HCT116 (cell line): ENCODE measurements around the gene LILRA2. TPM values are rescaled to one million over a fixed set of nuclear protein-coding genes. Genes with fewer than 3 reads are reported as not detected.
"Not testable (repeated sequence)": the region's sequence is repeated elsewhere in the genome, so short reads cannot be mapped to it uniquely, and the experiment has no call there.

Experiments
- ATAC-seq: fragments of 200-7000 bp; cut with Tn5 transposase; 2 replicates; pipeline ENCODE4 v1.9.1; 2020; ENCODE audit warnings: mild to moderate bottlenecking, moderate library complexity
- BruUV-seq: library from RNA; stranded (reverse); fragments of 400-500 nt; replicated peaks from 2 replicates; lab custom pipeline; 2021; lab: Mats Ljungman, UMichigan
- CTCF ChIA-PET: fragments of 300-600 bp; sonication (Branson Sonifier 250); formaldehyde crosslinking; loops from one replicate; lab custom pipeline; 2021; ENCODE audit warnings: antibody characterized with exemption; lab: Charles Lee
- POLR2A ChIA-PET: fragments of 300-600, 350-600 bp; sonication (Branson Sonifier 250); formaldehyde crosslinking; loops from one replicate; lab custom pipeline; 2021; ENCODE audit warnings: antibody characterized with exemption; lab: Charles Lee
- RAD21 ChIA-PET, 2 experiments: fragments of 300-600 bp; sonication (Branson Sonifier 250); formaldehyde crosslinking; loops; one replicate each; lab custom pipeline; 2023; ENCODE audit warnings: low total read pairs in 2 of 2; ENCODE audit not compliant: uncharacterized antibody in 2 of 2, unreplicated experiment in 2 of 2, low non-redundant PET in 1 of 2; lab: Charles Lee
- DNase-seq: peaks from one replicate; pipeline ENCODE4 v3.0.0-alpha.2; 2010; ENCODE audit warnings: low read depth, low spot score
- H2AFZ ChIP-seq: fragments of 200-600 bp; shearing (Covaris generic), sonication (generic); 2 replicates; pipeline ENCODE4 v1.6.1; 2017; ENCODE audit warnings: low read depth, mixed run types, mixed read lengths, antibody characterized with exemption, low read length; ENCODE audit not compliant: poor library complexity, severe bottlenecking
- H3K27ac ChIP-seq: 2 replicates; pipeline ENCODE4 v1.5.1; 2012; ENCODE audit warnings: low read depth, low read length
- H3K27me3 ChIP-seq: fragments of 200-600 bp; sonication (generic); 2 replicates; pipeline ENCODE4 v1.6.1; 2016; ENCODE audit warnings: mixed run types, low read length, mixed read lengths; ENCODE audit not compliant: insufficient read depth
- H3K36me3 ChIP-seq, 2 experiments: fragments of 200-500 bp in 1 of 2; fragments of 200-600 bp in 1 of 2; sonication (Bioruptor generic) in 1 of 2; sonication (generic) in 1 of 2; 2 replicates each; pipeline versions ENCODE4 v1.5.1 to v1.6.1; 2014 to 2016; ENCODE audit warnings: low read length in 2 of 2, inconsistent platforms in 1 of 2, mixed read lengths in 1 of 2, mixed run types in 1 of 2; ENCODE audit not compliant: insufficient read depth in 2 of 2, control insufficient read depth in 1 of 2
- H3K4me1 ChIP-seq, 2 experiments: fragments of 200-600 bp in 1 of 2; sonication (generic) in 1 of 2; 2 replicates each; pipeline versions ENCODE4 v1.5.1 to v1.6.1; 2012 to 2017; ENCODE audit warnings: low read length in 2 of 2, inconsistent platforms in 1 of 2, mild to moderate bottlenecking in 1 of 2, mixed read lengths in 1 of 2, mixed run types in 1 of 2, moderate library complexity in 1 of 2; ENCODE audit not compliant: insufficient read depth in 2 of 2, control insufficient read depth in 1 of 2
- H3K4me2 ChIP-seq: fragments of 200-600 bp; sonication (generic); 2 replicates; pipeline ENCODE4 v1.6.1; 2017; ENCODE audit warnings: mixed run types, low read length, mixed read lengths
- H3K4me3 ChIP-seq, 2 experiments: fragments of 200-600 bp in 1 of 2; sonication (generic) in 1 of 2; replicated peaks in 1 of 2; 2 replicates each; pipeline ENCODE4 v1.5.1; 2011 to 2016; ENCODE audit warnings: low read length in 2 of 2, control low read depth in 1 of 2, low read depth in 1 of 2, mild to moderate bottlenecking in 1 of 2, mixed read lengths in 1 of 2, mixed run types in 1 of 2
- H3K79me2 ChIP-seq: fragments of 200-600 bp; sonication (generic); 2 replicates; pipeline ENCODE4 v1.6.1; 2017; ENCODE audit warnings: mild to moderate bottlenecking, mixed run types, low read length, moderate library complexity, mixed read lengths; ENCODE audit not compliant: insufficient read depth
- H3K9ac ChIP-seq: fragments of 200-600 bp; sonication (generic); 2 replicates; pipeline ENCODE4 v1.6.1; 2016; ENCODE audit warnings: low read length, mixed read lengths
- H3K9me2 ChIP-seq: fragments of 200-600 bp; sonication (generic), shearing (Covaris generic); 2 replicates; pipeline ENCODE4 v1.6.1; 2017; ENCODE audit warnings: mixed run types, mild to moderate bottlenecking, moderate library complexity; ENCODE audit not compliant: insufficient read depth
- H3K9me3 ChIP-seq, 2 experiments: fragments of 200-500 bp in 1 of 2; fragments of 200-600 bp in 1 of 2; sonication (Bioruptor generic) in 1 of 2; sonication (generic) in 1 of 2; 2 replicates each; pipeline ENCODE4 v1.6.1; 2014 to 2017; ENCODE audit warnings: low read length in 2 of 2, mixed read lengths in 2 of 2, inconsistent platforms in 1 of 2, low read depth in 1 of 2, mild to moderate bottlenecking in 1 of 2, mixed run types in 1 of 2, moderate library complexity in 1 of 2; ENCODE audit not compliant: control insufficient read depth in 1 of 2, insufficient read depth in 1 of 2
- H4K20me1 ChIP-seq: fragments of 200-600 bp; sonication (generic), shearing (Covaris generic); 2 replicates; pipeline ENCODE4 v1.6.1; 2017; ENCODE audit warnings: mixed run types, mild to moderate bottlenecking, moderate library complexity; ENCODE audit not compliant: insufficient read depth
- CBX3 ChIP-seq: IDR thresholded peaks from 2 replicates; pipeline ENCODE4 v1.6.1; 2012; ENCODE audit warnings: low read depth
- CEBPB ChIP-seq: IDR thresholded peaks from 2 replicates; pipeline ENCODE4 v1.6.1; 2012; ENCODE audit warnings: low read depth
- EGR1 ChIP-seq: IDR thresholded peaks from 2 replicates; pipeline ENCODE4 v1.6.1; 2012; ENCODE audit warnings: low read depth
- ELF1 ChIP-seq: IDR thresholded peaks from 2 replicates; pipeline ENCODE4 v1.6.1; 2012; ENCODE audit warnings: low read depth, borderline replicate concordance
- FOSL1 ChIP-seq: IDR thresholded peaks from 2 replicates; pipeline ENCODE4 v1.6.1; 2012; ENCODE audit warnings: low read depth
- JUND ChIP-seq: IDR thresholded peaks from 2 replicates; pipeline ENCODE4 v1.6.1; 2012
- POLR2AphosphoS5 ChIP-seq: IDR thresholded peaks from 2 replicates; pipeline ENCODE4 v1.6.1; 2011; ENCODE audit warnings: mild to moderate bottlenecking, low read depth, low read length, moderate library complexity
- RAD21 ChIP-seq: IDR thresholded peaks from 2 replicates; pipeline ENCODE4 v1.6.1; 2012; ENCODE audit warnings: low read depth, mild to moderate bottlenecking
- SIN3A ChIP-seq: IDR thresholded peaks from 2 replicates; pipeline ENCODE4 v1.6.1; 2012; ENCODE audit warnings: low read depth
- SP1 ChIP-seq: IDR thresholded peaks from 2 replicates; pipeline ENCODE4 v1.6.1; 2012; ENCODE audit warnings: low read depth
- SRF ChIP-seq: IDR thresholded peaks from 2 replicates; pipeline ENCODE4 v1.6.1; 2012; ENCODE audit warnings: low read depth
- YY1 ChIP-seq: IDR thresholded peaks from 2 replicates; pipeline ENCODE4 v1.6.1; 2011; ENCODE audit warnings: low read length, low read depth, moderate library complexity, mild to moderate bottlenecking; ENCODE audit not compliant: insufficient replicate concordance; ENCODE audit errors: extremely low read depth
- intact Hi-C: fragments of 100-400 bp; cut with micrococcal nuclease; formaldehyde crosslinking; loops from 2 replicates; pipeline ENCODE4 v1.10.0; 2022
- total RNA-seq: library from RNA; stranded (reverse); gene quantifications from one replicate; pipeline ENCODE4 v1.2.1, GENCODE V29; 2021; ENCODE audit not compliant: unreplicated experiment
- TF ChIP-seq, protein P1 (sequence below): IDR thresholded peaks from 2 replicates; pipeline ENCODE4 v1.6.1; 2012; ENCODE audit warnings: low read depth
- TF ChIP-seq, protein P2 (sequence below): IDR thresholded peaks from 2 replicates; pipeline ENCODE4 v1.6.1; 2012
- TF ChIP-seq, protein P3 (sequence below): IDR thresholded peaks from 2 replicates; pipeline ENCODE4 v1.6.1; 2012
- TF ChIP-seq, protein P4 (sequence below), 3 experiments: fragments of 200-600 bp in 1 of 3; sonication (generic) in 1 of 3; IDR thresholded peaks in 2 of 3; conservative IDR thresholded peaks in 1 of 3; 2 replicates each; pipeline ENCODE4 v1.5.1; 2012 to 2017; ENCODE audit warnings: low read depth in 2 of 3, low read length in 2 of 3, antibody characterized with exemption in 1 of 3, borderline replicate concordance in 1 of 3, control low read depth in 1 of 3, mild to moderate bottlenecking in 1 of 3, mixed read lengths in 1 of 3, mixed run types in 1 of 3, moderate library complexity in 1 of 3; ENCODE audit not compliant: insufficient read depth in 1 of 3

The LILRA2 gene
- total RNA-seq, 1 experiment from 2014 or later = not detected

DNA sequence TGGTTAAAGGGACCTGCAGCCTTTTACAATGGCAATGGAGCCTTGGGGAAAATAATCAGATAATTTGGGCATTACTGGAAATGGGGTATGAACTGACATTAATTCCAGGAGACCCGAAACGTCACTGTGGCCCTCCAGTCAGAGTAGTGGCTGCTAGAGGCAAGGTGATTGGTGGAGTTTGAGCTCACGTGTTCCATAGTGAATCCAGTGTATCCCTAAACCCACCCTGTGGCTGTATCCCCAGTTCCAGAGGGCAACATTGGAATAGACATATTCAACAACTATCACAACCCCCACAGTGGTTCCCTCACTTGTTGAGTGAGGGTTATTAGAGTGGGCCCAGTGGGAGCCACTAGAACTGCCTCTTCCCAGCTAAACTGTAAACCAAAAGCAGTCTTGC, 3.3 kb upstream of the LILRA2 start:
- no peak for DNase-seq
- Histone ChIP-seq H3K9me3 (no peaks in the 10 kb centered on the region), H3K4me2 (no peak overlapping the region), H3K9ac (no peak overlapping the region), H3K4me3 (no peak overlapping the region), H3K79me2 (no peaks in the 10 kb centered on the region), H2AFZ (no peak overlapping the region), H3K27ac (no peak overlapping the region), H3K9me2 (no peaks in the 10 kb centered on the region), H3K4me1 (no peaks in the 10 kb centered on the region), H3K36me3 (no peaks in the 10 kb centered on the region), H4K20me1 (no peaks in the 10 kb centered on the region), H3K27me3 (peaks cover 71% of the 10 kb centered on the region)
- CTCF ChIA-PET = no interaction called here
- BruUV-seq = no TSS peak
- RAD21 ChIA-PET = no interaction called here
- no peak for ATAC-seq
- intact Hi-C loops = no loop called here
- POLR2A ChIA-PET = no interaction called here
- TF ChIP-seq JUND = no peak
- no peak for TF ChIP-seq RAD21
- no peak for TF ChIP-seq EGR1
- TF ChIP-seq CEBPB = no peak
- TF ChIP-seq YY1 = no peak
- no peak for TF ChIP-seq CBX3
- no peak for TF ChIP-seq SRF
- TF ChIP-seq, protein P1, sequence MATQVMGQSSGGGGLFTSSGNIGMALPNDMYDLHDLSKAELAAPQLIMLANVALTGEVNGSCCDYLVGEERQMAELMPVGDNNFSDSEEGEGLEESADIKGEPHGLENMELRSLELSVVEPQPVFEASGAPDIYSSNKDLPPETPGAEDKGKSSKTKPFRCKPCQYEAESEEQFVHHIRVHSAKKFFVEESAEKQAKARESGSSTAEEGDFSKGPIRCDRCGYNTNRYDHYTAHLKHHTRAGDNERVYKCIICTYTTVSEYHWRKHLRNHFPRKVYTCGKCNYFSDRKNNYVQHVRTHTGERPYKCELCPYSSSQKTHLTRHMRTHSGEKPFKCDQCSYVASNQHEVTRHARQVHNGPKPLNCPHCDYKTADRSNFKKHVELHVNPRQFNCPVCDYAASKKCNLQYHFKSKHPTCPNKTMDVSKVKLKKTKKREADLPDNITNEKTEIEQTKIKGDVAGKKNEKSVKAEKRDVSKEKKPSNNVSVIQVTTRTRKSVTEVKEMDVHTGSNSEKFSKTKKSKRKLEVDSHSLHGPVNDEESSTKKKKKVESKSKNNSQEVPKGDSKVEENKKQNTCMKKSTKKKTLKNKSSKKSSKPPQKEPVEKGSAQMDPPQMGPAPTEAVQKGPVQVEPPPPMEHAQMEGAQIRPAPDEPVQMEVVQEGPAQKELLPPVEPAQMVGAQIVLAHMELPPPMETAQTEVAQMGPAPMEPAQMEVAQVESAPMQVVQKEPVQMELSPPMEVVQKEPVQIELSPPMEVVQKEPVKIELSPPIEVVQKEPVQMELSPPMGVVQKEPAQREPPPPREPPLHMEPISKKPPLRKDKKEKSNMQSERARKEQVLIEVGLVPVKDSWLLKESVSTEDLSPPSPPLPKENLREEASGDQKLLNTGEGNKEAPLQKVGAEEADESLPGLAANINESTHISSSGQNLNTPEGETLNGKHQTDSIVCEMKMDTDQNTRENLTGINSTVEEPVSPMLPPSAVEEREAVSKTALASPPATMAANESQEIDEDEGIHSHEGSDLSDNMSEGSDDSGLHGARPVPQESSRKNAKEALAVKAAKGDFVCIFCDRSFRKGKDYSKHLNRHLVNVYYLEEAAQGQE = no peak
- TF ChIP-seq, protein P2, sequence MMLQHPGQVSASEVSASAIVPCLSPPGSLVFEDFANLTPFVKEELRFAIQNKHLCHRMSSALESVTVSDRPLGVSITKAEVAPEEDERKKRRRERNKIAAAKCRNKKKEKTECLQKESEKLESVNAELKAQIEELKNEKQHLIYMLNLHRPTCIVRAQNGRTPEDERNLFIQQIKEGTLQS = no peak
- TF ChIP-seq SP1 = no peak
- TF ChIP-seq ELF1 = no peak
- TF ChIP-seq, protein P3, sequence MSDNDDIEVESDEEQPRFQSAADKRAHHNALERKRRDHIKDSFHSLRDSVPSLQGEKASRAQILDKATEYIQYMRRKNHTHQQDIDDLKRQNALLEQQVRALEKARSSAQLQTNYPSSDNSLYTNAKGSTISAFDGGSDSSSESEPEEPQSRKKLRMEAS = no peak
- no peak for TF ChIP-seq POLR2AphosphoS5
- TF ChIP-seq, protein P4, sequence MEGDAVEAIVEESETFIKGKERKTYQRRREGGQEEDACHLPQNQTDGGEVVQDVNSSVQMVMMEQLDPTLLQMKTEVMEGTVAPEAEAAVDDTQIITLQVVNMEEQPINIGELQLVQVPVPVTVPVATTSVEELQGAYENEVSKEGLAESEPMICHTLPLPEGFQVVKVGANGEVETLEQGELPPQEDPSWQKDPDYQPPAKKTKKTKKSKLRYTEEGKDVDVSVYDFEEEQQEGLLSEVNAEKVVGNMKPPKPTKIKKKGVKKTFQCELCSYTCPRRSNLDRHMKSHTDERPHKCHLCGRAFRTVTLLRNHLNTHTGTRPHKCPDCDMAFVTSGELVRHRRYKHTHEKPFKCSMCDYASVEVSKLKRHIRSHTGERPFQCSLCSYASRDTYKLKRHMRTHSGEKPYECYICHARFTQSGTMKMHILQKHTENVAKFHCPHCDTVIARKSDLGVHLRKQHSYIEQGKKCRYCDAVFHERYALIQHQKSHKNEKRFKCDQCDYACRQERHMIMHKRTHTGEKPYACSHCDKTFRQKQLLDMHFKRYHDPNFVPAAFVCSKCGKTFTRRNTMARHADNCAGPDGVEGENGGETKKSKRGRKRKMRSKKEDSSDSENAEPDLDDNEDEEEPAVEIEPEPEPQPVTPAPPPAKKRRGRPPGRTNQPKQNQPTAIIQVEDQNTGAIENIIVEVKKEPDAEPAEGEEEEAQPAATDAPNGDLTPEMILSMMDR (IDR thresholded peaks at IDR 0.05 in 2 of 3, conservative IDR thresholded peaks at IDR 0.05 in 1 of 3; ENCODE audit: borderline replicate concordance in 1 of 3, insufficient read depth in 1 of 3, low read depth in 2 of 3, low read length in 2 of 3) = no peak
- TF ChIP-seq FOSL1 = no peak
- TF ChIP-seq SIN3A = no peak

DNA sequence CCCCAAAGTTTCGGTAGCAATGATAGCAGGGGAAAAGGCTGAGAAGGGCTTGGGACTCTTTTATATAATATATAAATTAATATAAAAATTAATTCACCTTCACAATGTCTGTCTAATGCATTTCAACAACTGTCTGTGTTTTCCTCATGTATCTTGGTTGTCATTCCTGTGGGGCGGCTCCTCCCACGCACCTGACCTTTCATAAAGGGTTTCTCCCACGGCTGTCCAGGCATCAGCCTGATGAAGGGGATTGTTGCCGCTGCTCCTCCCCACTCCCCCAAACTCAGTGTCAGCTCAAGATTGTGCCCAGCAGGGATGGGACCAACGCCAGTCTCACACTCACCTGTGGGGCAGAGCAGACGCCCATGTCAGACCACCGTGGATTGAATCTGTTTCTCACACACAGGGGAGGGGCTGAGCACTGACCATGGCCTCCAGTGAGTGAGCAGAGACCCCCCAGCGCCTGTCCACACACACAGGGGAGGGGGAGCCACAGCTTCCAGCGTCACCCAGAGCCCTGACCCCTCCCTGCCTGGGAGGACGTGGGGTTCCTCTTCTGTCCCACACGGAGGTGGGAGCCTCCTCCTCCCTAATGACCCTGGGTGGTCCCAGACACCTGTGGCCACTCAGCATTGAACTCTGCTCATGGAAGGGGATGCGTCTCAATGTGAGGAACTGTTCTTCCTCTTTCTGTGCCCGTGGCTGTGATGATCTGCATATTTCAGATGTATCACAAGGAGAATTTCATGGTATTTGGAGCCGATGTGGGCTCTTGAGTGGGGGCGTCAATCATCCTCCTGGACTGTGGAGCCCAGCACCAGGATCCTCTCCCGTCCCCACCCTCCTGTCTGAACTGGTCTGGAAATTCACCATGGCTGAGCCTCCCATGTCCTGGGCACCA, 1.6 kb upstream of the LILRA2 start:
- H3K9me2 ChIP-seq, H3K9ac ChIP-seq, BruUV-seq, H3K9me3 ChIP-seq, H2AFZ ChIP-seq, intact Hi-C loops, H3K4me1 ChIP-seq, DNase-seq, H3K79me2 ChIP-seq, RAD21 ChIA-PET, POLR2A ChIA-PET, CTCF ChIA-PET, H3K4me2 ChIP-seq, H3K36me3 ChIP-seq, H3K4me3 ChIP-seq, ATAC-seq, H4K20me1 ChIP-seq, H3K27ac ChIP-seq: not testable (repeated sequence)
- H3K27me3 ChIP-seq = peaks cover 58% of the 10 kb centered on the region
